ENCODE data around the gene SH3BP5L.

Gene SH3BP5L

GRCh38 chr1:248825136-248825535 is 579 bp downstream of the SH3BP5L start:
- peak; percentile 35 for DNase-seq

GRCh38 chr1:248824701-248825100 is 1.0 kb downstream of the SH3BP5L start:
- no peak for DNase-seq

GRCh38 chr1:248824301-248824700 is 1.4 kb downstream of the SH3BP5L start:
- DNase-seq = no peak

- no peak for DNase-seq
Measured at GRCh38 chr1:248823517-248824001, 2.2 kb downstream of the SH3BP5L start.

GRCh38 chr1:248822148-248823032 is 3.3 kb downstream of the SH3BP5L start:
- DNase-seq = no peak

- no peak for DNase-seq
Measured at GRCh38 chr1:248821641-248822040, 4.1 kb downstream of the SH3BP5L start.

- DNase-seq = no peak
Measured at GRCh38 chr1:248821101-248821500, 4.6 kb downstream of the SH3BP5L start.

- no peak for DNase-seq
Measured at GRCh38 chr1:248820041-248820585, 5.6 kb downstream of the SH3BP5L start.

- no peak for DNase-seq
Measured at GRCh38 chr1:248818505-248819374, 7.0 kb downstream of the SH3BP5L start.

- DNase-seq = no peak
Measured at GRCh38 chr1:248817065-248817464, 8.7 kb downstream of the SH3BP5L start.

- DNase-seq = no peak
Measured at GRCh38 chr1:248816042-248816851, 9.5 kb downstream of the SH3BP5L start.

GRCh38 chr1:248815407-248816034 is 10.2 kb downstream of the SH3BP5L start:
- no peak for DNase-seq

GRCh38 chr1:248814351-248814750 is 11.4 kb downstream of the SH3BP5L start:
- no peak for DNase-seq

- no peak for DNase-seq
Measured at GRCh38 chr1:248813546-248813945, 12.2 kb downstream of the SH3BP5L start.

GRCh38 chr1:248812736-248813425 is 12.8 kb downstream of the SH3BP5L start:
- no peak for DNase-seq

GRCh38 chr1:248811514-248812490 is 13.9 kb downstream of the SH3BP5L start:
- DNase-seq = no peak

GRCh38 chr1:248810727-248811513 is 14.8 kb downstream of the SH3BP5L start:
- DNase-seq = no peak

- no peak for DNase-seq
Measured at GRCh38 chr1:248810000-248810726, 15.6 kb downstream of the SH3BP5L start.
